Breast epithelium (tissue), 4 donors: ENCODE measurements around the gene PRKAG1. TPM values are rescaled to one million over a fixed set of nuclear protein-coding genes. Genes with fewer than 3 reads are reported as not detected.

Experiments used
- DNase-seq, 2 donors: peaks; one replicate each; pipeline ENCODE4 v3.0.0-alpha.2; 2019; ENCODE audit warnings: low spot score in 2 of 2
- H3K27ac ChIP-seq, 2 donors: fragments of 200-600 bp; sonication (generic) in 1 of 2; one replicate each; pipeline ENCODE4 v1.5.1; 2016 to 2019; ENCODE audit warnings: mild to moderate bottlenecking in 1 of 2
- H3K27me3 ChIP-seq, 2 donors: fragments of 200-600 bp; sonication (generic) in 1 of 2; one replicate each; pipeline versions ENCODE4 v1.5.1 to v1.6.0; 2017 to 2019; ENCODE audit warnings: control low read depth in 1 of 2, mild to moderate bottlenecking in 1 of 2
- H3K36me3 ChIP-seq: fragments of 200-600 bp; one replicate; pipeline ENCODE4 v1.5.1; 2019
- H3K4me1 ChIP-seq, 2 donors: fragments of 200-600 bp; sonication (generic); one replicate each; pipeline ENCODE4 v1.5.1; 2016 to 2019; ENCODE audit warnings: control low read depth in 1 of 2
- H3K4me3 ChIP-seq, 3 donors: fragments of 200-600 bp; sonication (generic); 1 replicate in 2 of 3; 2 replicates in 1 of 3; pipeline ENCODE4 v1.5.1; 2016 to 2019; ENCODE audit warnings: mild to moderate bottlenecking in 3 of 3, moderate library complexity in 2 of 3
- H3K9me3 ChIP-seq, 2 donors: fragments of 200-600 bp; sonication (generic) in 1 of 2; one replicate each; pipeline ENCODE4 v1.5.1; 2016 to 2019; ENCODE audit warnings: control low read depth in 1 of 2
- CTCF ChIP-seq, 3 donors: fragments of 450-650 bp; IDR thresholded peaks; one replicate each; pipeline ENCODE4 v1.5.1; 2016 to 2017; ENCODE audit warnings: antibody characterized with exemption in 3 of 3, mild to moderate bottlenecking in 3 of 3, moderate library complexity in 3 of 3
- POLR2A ChIP-seq: fragments of 450-650 bp; IDR thresholded peaks from one replicate; pipeline ENCODE4 v1.6.1; 2016; ENCODE audit warnings: antibody characterized with exemption, mild to moderate bottlenecking, moderate library complexity
- POLR2AphosphoS5 ChIP-seq, 3 donors: sonication (generic); formaldehyde crosslinking; IDR thresholded peaks; one replicate each; pipeline ENCODE4 v1.6.1; 2017; ENCODE audit warnings: antibody characterized with exemption in 3 of 3
- intact Hi-C: fragments of 100-400 bp; cut with DNase I; formaldehyde crosslinking; loops from one replicate; pipeline ENCODE4 v1.15.1; 2023; ENCODE audit warnings: low total_unique reads
- total RNA-seq, 3 donors: library from RNA; depleted of rRNA; stranded (reverse); fragments of >200 nt; gene quantifications; one replicate each; pipeline ENCODE4 v1.1.0, GENCODE V29; 2016

PRKAG1 gene
- total RNA-seq, 3 donors from 2014 or later = 50.5 to 84.3 (median 54.0) TPM

- Histone ChIP-seq H3K27ac (peak overlapping the region; percentile 57 to 88), H3K4me1 (peaks cover 10 to 32% of the 10 kb centered on the region in 2 donors), H3K36me3 (peaks cover 8% of the 10 kb centered on the region), H3K4me3 (peak overlapping the region; percentile 14 to 96 (median 92)), H3K27me3 (no peaks in the 10 kb centered on the region), H3K9me3 (no peaks in the 10 kb centered on the region)
- no peak for DNase-seq
- TF ChIP-seq POLR2A (no peak), POLR2AphosphoS5 (IDR thresholded peaks at IDR 0.05) (no peak), CTCF (IDR thresholded peaks at IDR 0.05) (no peak)
- intact Hi-C loops = no loop called here
Observed at GRCh38 chr12:49055978-49056754, 37.6 kb upstream of the PRKAG1 start.

- Histone ChIP-seq H3K27ac (no peak overlapping the region), H3K4me3 (no peak overlapping the region), H3K9me3 (no peaks in the 10 kb centered on the region), H3K4me1 (peaks cover 10 to 32% of the 10 kb centered on the region in 2 donors), H3K27me3 (no peaks in the 10 kb centered on the region), H3K36me3 (peaks cover 16% of the 10 kb centered on the region)
- intact Hi-C loops = no loop called here
- TF ChIP-seq CTCF (IDR thresholded peaks at IDR 0.05) (no peak), POLR2A (no peak), POLR2AphosphoS5 (IDR thresholded peaks at IDR 0.05) (no peak)
- no peak for DNase-seq
Observed at GRCh38 chr12:49055092-49055491, 36.5 kb upstream of the PRKAG1 start.

GRCh38 chr12:49054524-49054923, 35.9 kb upstream of the PRKAG1 start:
- Histone ChIP-seq H3K4me1 (peaks cover 10 to 32% of the 10 kb centered on the region in 2 donors), H3K9me3 (no peaks in the 10 kb centered on the region), H3K27ac (no peak overlapping the region), H3K4me3 (no peak overlapping the region), H3K27me3 (no peaks in the 10 kb centered on the region), H3K36me3 (peaks cover 16% of the 10 kb centered on the region)
- intact Hi-C loops = no loop called here
- no peak for DNase-seq
- TF ChIP-seq POLR2AphosphoS5 (IDR thresholded peaks at IDR 0.05) (no peak), POLR2A (no peak), CTCF (IDR thresholded peaks at IDR 0.05) (no peak)

GRCh38 chr12:49054096-49054495, 35.5 kb upstream of the PRKAG1 start:
- no peak overlapping the region for H3K4me3 ChIP-seq
- no peak overlapping the region for H3K27ac ChIP-seq
- no peak for TF ChIP-seq POLR2A
- no peak for TF ChIP-seq POLR2AphosphoS5 (IDR thresholded peaks at IDR 0.05)
- TF ChIP-seq CTCF (IDR thresholded peaks at IDR 0.05) = no peak
- DNase-seq = no peak
- peaks cover 10 to 32% of the 10 kb centered on the region in 2 donors for H3K4me1 ChIP-seq
- intact Hi-C loops = no loop called here
- H3K27me3 ChIP-seq = no peaks in the 10 kb centered on the region
- no peaks in the 10 kb centered on the region for H3K9me3 ChIP-seq
- H3K36me3 ChIP-seq = peaks cover 16% of the 10 kb centered on the region

GRCh38 chr12:49052451-49053208, 34.1 kb upstream of the PRKAG1 start:
- Histone ChIP-seq H3K27ac (no peak overlapping the region), H3K4me3 (no peak overlapping the region), H3K4me1 (peaks cover 7 to 24% of the 10 kb centered on the region in 2 donors), H3K9me3 (no peaks in the 10 kb centered on the region), H3K27me3 (no peaks in the 10 kb centered on the region), H3K36me3 (peaks cover 19% of the 10 kb centered on the region)
- intact Hi-C loops = no loop called here
- TF ChIP-seq POLR2AphosphoS5 (IDR thresholded peaks at IDR 0.05) (no peak), POLR2A (no peak), CTCF (IDR thresholded peaks at IDR 0.05) (no peak)
- no peak for DNase-seq
